Ovary (tissue), 9 donors: ENCODE measurements around the gene PXT1. TPM values are rescaled to one million over a fixed set of nuclear protein-coding genes. Genes with fewer than 3 reads are reported as not detected.
A peak's percentile ranks its signal among the peaks of the same experiment; 100 is the strongest.

Source experiments
- DNase-seq, 5 donors: peaks; one replicate each; pipeline ENCODE4 v3.0.0-alpha.2; 2019 to 2020
- H3K27ac ChIP-seq, 2 donors: fragments of 200-600 bp; one replicate each; pipeline versions ENCODE4 v1.5.1 to v1.8.0; 2019 to 2022
- H3K27me3 ChIP-seq: fragments of 200-600 bp; one replicate; pipeline ENCODE4 v1.8.0; 2022
- H3K36me3 ChIP-seq: fragments of 200-600 bp; sonication (generic); one replicate; pipeline ENCODE4 v1.5.1; 2019
- H3K4me1 ChIP-seq: one replicate; pipeline ENCODE4 v1.8.1; 2013; ENCODE audit warnings: mild to moderate bottlenecking, moderate library complexity; ENCODE audit not compliant: insufficient read depth
- H3K4me3 ChIP-seq: fragments of 200-600 bp; sonication (generic); one replicate; pipeline ENCODE4 v1.5.1; 2017
- H3K9me3 ChIP-seq, 2 donors: fragments of 200-600 bp in 1 of 2; sonication (generic) in 1 of 2; one replicate each; pipeline versions ENCODE4 v1.5.1 to v1.8.1; 2013 to 2019; ENCODE audit warnings: mild to moderate bottlenecking in 1 of 2, moderate library complexity in 1 of 2
- CTCF ChIP-seq, 3 donors: fragments of 450-650 bp in 2 of 3; fragments of 200-600 bp in 1 of 3; IDR thresholded peaks; one replicate each; pipeline versions ENCODE4 v1.5.1 to v1.8.0; 2016 to 2022; ENCODE audit warnings: antibody characterized with exemption in 3 of 3, mild to moderate bottlenecking in 1 of 3
- EP300 ChIP-seq: sonication (generic); formaldehyde crosslinking; IDR thresholded peaks from one replicate; pipeline ENCODE4 v1.6.1; 2017; ENCODE audit warnings: antibody characterized with exemption
- POLR2A ChIP-seq: fragments of 450-650 bp; IDR thresholded peaks from one replicate; pipeline ENCODE4 v1.6.1; 2017; ENCODE audit warnings: antibody characterized with exemption, mild to moderate bottlenecking, moderate library complexity
- WGBS, 3 donors: extraction: QIAGEN DNeasy Blood & Tissue Kit in 1 of 3; methylation state at CpG; one replicate each; pipeline versions ENCODE4 v1.1.5 to v1.1.7; 2013 to 2017; 5-methylcytosine and 5-hydroxymethylcytosine counted together
- intact Hi-C, 4 donors: fragments of 100-400 bp; cut with DNase I; formaldehyde crosslinking; loops; one replicate each; pipeline versions ENCODE4 v1.11.0 to v1.15.1; 2022 to 2023
- polyA plus RNA-seq, 2 donors: library from polyadenylated mRNA; stranded (reverse); fragments of 200-250 nt in 1 of 2; fragments of 350-450 nt in 1 of 2; fragmentation: Illumina TruSeq in 1 of 2; extraction: RNeasy Lipid Tissue Mini Kit (QIAGEN cat#74804) in 1 of 2; gene quantifications; one replicate each; pipeline ENCODE4 v1.2.3, GENCODE V29; 2013 to 2014
- total RNA-seq, 7 donors: library from RNA; depleted of rRNA in 2 of 7; stranded (reverse); fragments of >200 nt in 2 of 7; fragmentation: NEBNext Ultra II Directional in 3 of 7; extraction: Animal tissue kit (Norgen Biotek cat#: 25700) in 3 of 7; gene quantifications; one replicate each; pipeline versions ENCODE4 v1.1.0 to v1.2.4, GENCODE V29; 2016 to 2023
- donor health status: DM: no; HTN: no; CAD: no; lungs with moderate emphysema.
- donor health status: DM: no; HTN: no; CAD: no.
- donor health status: Bipolar disorder and iron deficiency.
- donor health status: DM: yes; HTN: yes; CAD: no.
- donor health status: DM: no; HTN: no; CAD: no.
- donor health status: DM: yes; HTN: yes; CAD: no.

PXT1 gene
- total and polyA plus RNA-seq, 9 donors: not detected

- H3K27me3 ChIP-seq: no peaks in the 10 kb centered on the region
- H3K27ac ChIP-seq: no peak overlapping the region
- DNase-seq: no peak
- H3K4me1 ChIP-seq: no peaks in the 10 kb centered on the region
- intact Hi-C loops: no loop called here
- no peaks in the 10 kb centered on the region for H3K9me3 ChIP-seq
- no peak overlapping the region for H3K4me3 ChIP-seq
- WGBS, 3 donors: 24 to 50% (median 40%) methylated on average over 2 of the region's 2 CpGs
- H3K36me3 ChIP-seq: no peaks in the 10 kb centered on the region
- TF ChIP-seq CTCF (IDR thresholded peaks at IDR 0.05) (no peak), EP300 (no peak), POLR2A (no peak)
Observed at GRCh38 chr6:36430351-36430750, 12.3 kb downstream of the PXT1 start.

GRCh38 chr6:36428911-36429310 lies 13.7 kb downstream of the PXT1 start:
- Histone ChIP-seq H3K4me3 (no peak overlapping the region), H3K9me3 (no peaks in the 10 kb centered on the region), H3K27me3 (no peaks in the 10 kb centered on the region), H3K4me1 (no peaks in the 10 kb centered on the region), H3K27ac (no peak overlapping the region), H3K36me3 (no peaks in the 10 kb centered on the region)
- TF ChIP-seq POLR2A (no peak), EP300 (no peak), CTCF (IDR thresholded peaks at IDR 0.05) (no peak)
- intact Hi-C loops: loop anchor here in 2 of 4 donors (10.0 kb wide), 2 partner anchors 256 to 326 kb away; no protein-coding TSS in a partner anchor
- 53 to 73% (median 56%) methylated on average over 4 of the region's 4 CpGs for WGBS, 3 donors
- DNase-seq: no peak

- intact Hi-C loops: loop anchor here in 2 of 4 donors (10.0 kb wide), 2 partner anchors 258 to 328 kb away; no protein-coding TSS in a partner anchor
Observed at GRCh38 chr6:36426622-36427021, 16.0 kb downstream of the PXT1 start.

GRCh38 chr6:36423101-36423824 lies 19.4 kb downstream of the PXT1 start:
- Histone ChIP-seq H3K36me3 (no peaks in the 10 kb centered on the region), H3K9me3 (no peaks in the 10 kb centered on the region), H3K4me3 (peak overlapping the region; percentile 26), H3K27me3 (no peaks in the 10 kb centered on the region), H3K4me1 (no peaks in the 10 kb centered on the region), H3K27ac (peak overlapping the region; percentile 75 to 83)
- no peak for TF ChIP-seq EP300
- TF ChIP-seq CTCF (IDR thresholded peaks at IDR 0.05): peak; percentile 58 to 83 (median 83)
- peak; percentile 54 for TF ChIP-seq POLR2A
- peak; percentile 96 to 99 (median 97) for DNase-seq
- intact Hi-C loops: loop anchor here in 3 of 4 donors (5.0 to 10.0 kb wide), 3 partner anchors 174 to 332 kb away; no protein-coding TSS in a partner anchor
- 0% methylated on average over 51 of the region's 51 CpGs for WGBS, 3 donors

More at GRCh38 chr6:36426622-36427021, 16.0 kb downstream of the PXT1 start:
- no peaks in the 10 kb centered on the region for H3K4me1 ChIP-seq
- DNase-seq: no peak
- no peak overlapping the region for H3K4me3 ChIP-seq
- no peak overlapping the region for H3K27ac ChIP-seq
- 89 to 90% (median 90%) methylated on average over 3 of the region's 3 CpGs for WGBS, 3 donors
- TF ChIP-seq EP300: no peak
- no peak for TF ChIP-seq CTCF (IDR thresholded peaks at IDR 0.05)
- TF ChIP-seq POLR2A: no peak
- H3K9me3 ChIP-seq: no peaks in the 10 kb centered on the region
- H3K27me3 ChIP-seq: no peaks in the 10 kb centered on the region
- no peaks in the 10 kb centered on the region for H3K36me3 ChIP-seq
